Measurements from ENCODE around the gene TPPP2.

DNA sequence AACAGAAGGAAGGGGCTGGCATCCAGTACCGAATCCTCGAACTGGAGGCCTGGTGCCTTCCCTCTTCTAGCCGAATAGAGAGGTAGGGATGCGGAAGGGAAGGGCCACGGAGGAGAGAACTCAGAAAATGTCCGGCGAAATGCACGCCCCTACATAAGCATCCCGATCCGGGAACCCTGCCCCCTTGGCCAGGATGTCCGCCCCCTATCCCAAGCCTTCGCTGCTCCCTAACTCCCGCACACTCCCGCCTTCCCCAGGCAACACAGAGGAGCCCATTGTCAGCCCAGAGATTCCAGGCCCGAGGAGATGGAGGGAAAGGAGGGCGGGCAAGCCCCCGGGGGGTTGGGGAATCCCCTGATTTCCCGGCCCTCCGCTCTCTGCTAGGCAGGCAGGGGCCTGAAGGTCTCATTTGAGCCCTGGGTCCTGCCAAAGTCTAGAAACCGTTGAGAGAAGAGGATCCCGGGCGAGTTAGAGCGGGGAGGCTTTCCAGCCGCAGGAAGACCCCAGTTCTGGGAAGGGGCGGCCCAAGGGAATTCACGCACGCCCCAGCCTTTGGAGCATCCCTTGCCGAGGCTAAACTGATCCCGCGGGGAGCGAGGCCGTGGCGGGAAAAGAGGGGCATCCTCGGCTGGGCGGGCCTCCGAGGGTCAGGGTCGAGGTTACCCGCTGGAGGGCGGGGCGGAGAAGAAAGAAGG, 39.5 kb downstream of the TPPP2 start:
- TF ChIP-seq EZH2 (IDR thresholded peaks at IDR 0.05; ENCODE audit: borderline replicate concordance, insufficient read depth, low read length, poor library complexity, severe bottlenecking) (no peak), MXI1 (conservative IDR thresholded peaks at IDR 0.05; ENCODE audit: poor library complexity, severe bottlenecking) (no peak), EP300 (conservative IDR thresholded peaks at IDR 0.05; ENCODE audit: poor library complexity, severe bottlenecking) (no peak), POLR2AphosphoS5 (IDR thresholded peaks at IDR 0.05) (no peak), TAF1 (IDR thresholded peaks at IDR 0.05; ENCODE audit: low read depth) (no peak), RAD21 (conservative IDR thresholded peaks at IDR 0.05) (no peak), SMC3 (conservative IDR thresholded peaks at IDR 0.05; ENCODE audit: poor library complexity) (no peak)
- TF ChIP-seq, protein P1, sequence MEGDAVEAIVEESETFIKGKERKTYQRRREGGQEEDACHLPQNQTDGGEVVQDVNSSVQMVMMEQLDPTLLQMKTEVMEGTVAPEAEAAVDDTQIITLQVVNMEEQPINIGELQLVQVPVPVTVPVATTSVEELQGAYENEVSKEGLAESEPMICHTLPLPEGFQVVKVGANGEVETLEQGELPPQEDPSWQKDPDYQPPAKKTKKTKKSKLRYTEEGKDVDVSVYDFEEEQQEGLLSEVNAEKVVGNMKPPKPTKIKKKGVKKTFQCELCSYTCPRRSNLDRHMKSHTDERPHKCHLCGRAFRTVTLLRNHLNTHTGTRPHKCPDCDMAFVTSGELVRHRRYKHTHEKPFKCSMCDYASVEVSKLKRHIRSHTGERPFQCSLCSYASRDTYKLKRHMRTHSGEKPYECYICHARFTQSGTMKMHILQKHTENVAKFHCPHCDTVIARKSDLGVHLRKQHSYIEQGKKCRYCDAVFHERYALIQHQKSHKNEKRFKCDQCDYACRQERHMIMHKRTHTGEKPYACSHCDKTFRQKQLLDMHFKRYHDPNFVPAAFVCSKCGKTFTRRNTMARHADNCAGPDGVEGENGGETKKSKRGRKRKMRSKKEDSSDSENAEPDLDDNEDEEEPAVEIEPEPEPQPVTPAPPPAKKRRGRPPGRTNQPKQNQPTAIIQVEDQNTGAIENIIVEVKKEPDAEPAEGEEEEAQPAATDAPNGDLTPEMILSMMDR (IDR thresholded peaks at IDR 0.05; ENCODE audit: poor library complexity, severe bottlenecking) = no peak

All from neural cell (in vitro differentiated cells).